Breast epithelium (tissue), 3 donors: ENCODE measurements around the gene DNAL4.

Experiments
- CTCF ChIP-seq, 3 donors: fragments of 450-650 bp; IDR thresholded peaks; one replicate each; pipeline ENCODE4 v1.5.1; 2016 to 2017; ENCODE audit warnings: antibody characterized with exemption in 3 of 3, mild to moderate bottlenecking in 3 of 3, moderate library complexity in 3 of 3
- POLR2A ChIP-seq: fragments of 450-650 bp; IDR thresholded peaks from one replicate; pipeline ENCODE4 v1.6.1; 2016; ENCODE audit warnings: antibody characterized with exemption, mild to moderate bottlenecking, moderate library complexity
- POLR2AphosphoS5 ChIP-seq, 3 donors: sonication (generic); formaldehyde crosslinking; IDR thresholded peaks; one replicate each; pipeline ENCODE4 v1.6.1; 2017; ENCODE audit warnings: antibody characterized with exemption in 3 of 3

DNA sequence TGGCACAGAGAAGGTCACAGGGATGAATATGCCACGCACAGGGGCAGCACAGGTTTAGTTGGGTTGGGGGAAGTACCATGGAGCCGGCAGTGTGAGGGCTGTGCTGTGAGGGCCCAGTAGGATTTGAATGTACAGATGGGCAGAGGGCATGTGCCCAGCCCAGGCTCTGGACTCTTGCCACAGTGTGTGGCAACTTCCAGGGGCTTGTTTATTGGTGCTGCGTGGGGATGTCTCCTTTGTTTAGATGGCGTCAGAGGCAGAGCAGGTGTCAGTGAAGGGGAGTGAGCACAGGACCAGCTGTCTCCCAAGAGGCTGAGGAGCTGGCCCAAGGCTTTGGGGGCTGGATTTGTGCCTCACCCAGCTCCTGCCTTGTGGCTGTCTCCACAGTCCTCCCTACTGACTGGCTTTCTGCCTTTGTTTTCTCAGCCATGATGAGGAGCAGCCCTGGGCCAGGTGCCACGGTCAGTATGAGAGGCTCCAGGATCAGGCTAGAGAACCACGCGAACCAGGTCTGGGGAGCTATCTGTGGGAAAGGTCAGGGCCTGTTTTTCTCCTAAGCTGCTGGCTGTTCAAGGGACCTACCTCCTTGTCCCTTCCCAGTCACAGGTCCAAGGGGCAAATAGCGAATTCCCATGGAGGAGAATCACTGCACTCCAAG lies 60.1 kb downstream of the DNAL4 start:
- TF ChIP-seq CTCF (IDR thresholded peaks at IDR 0.05) (no peak), POLR2AphosphoS5 (IDR thresholded peaks at IDR 0.05) (no peak), POLR2A (no peak)
